Osteocyte (in vitro differentiated cells): ENCODE measurements around the gene KRTCAP3. TPM values are rescaled to one million over a fixed set of nuclear protein-coding genes. Genes with fewer than 3 reads are reported as not detected.

Experiments
- DNase-seq: peaks from one replicate; pipeline ENCODE4 v3.0.0; 2021; ENCODE audit warnings: mixed read lengths; ENCODE audit not compliant: unreplicated experiment; ENCODE audit errors: extremely low spot score
- H3K27ac Mint-ChIP-seq: one replicate; pipeline ENCODE4 v1.8.0; 2021; ENCODE audit warnings: mild to moderate bottlenecking, mixed read lengths; ENCODE audit not compliant: unreplicated experiment
- H3K27me3 Mint-ChIP-seq: one replicate; pipeline ENCODE4 v1.8.0; 2021; ENCODE audit warnings: mixed read lengths; ENCODE audit not compliant: unreplicated experiment
- H3K36me3 Mint-ChIP-seq: one replicate; pipeline ENCODE4 v1.8.0; 2021; ENCODE audit warnings: mixed read lengths; ENCODE audit not compliant: unreplicated experiment
- H3K4me1 Mint-ChIP-seq: one replicate; pipeline ENCODE4 v1.8.0; 2021; ENCODE audit warnings: mixed read lengths; ENCODE audit not compliant: unreplicated experiment
- H3K4me3 Mint-ChIP-seq: one replicate; pipeline ENCODE4 v1.8.0; 2021; ENCODE audit warnings: mild to moderate bottlenecking, moderate library complexity, mixed read lengths; ENCODE audit not compliant: unreplicated experiment
- H3K9me3 Mint-ChIP-seq: one replicate; pipeline ENCODE4 v1.8.0; 2021; ENCODE audit warnings: mixed read lengths; ENCODE audit not compliant: unreplicated experiment
- CTCF ChIP-seq: fragments of 200-600 bp; sonication (generic); IDR thresholded peaks from 2 replicates; pipeline ENCODE4 v1.5.0; 2021; ENCODE audit warnings: antibody characterized with exemption, mild to moderate bottlenecking, moderate library complexity
- total RNA-seq: library from RNA; stranded (reverse); gene quantifications from 2 replicates; pipeline ENCODE4 v1.2.1, GENCODE V29; 2021

Gene KRTCAP3
- total RNA-seq, 1 donor from 2014 or later: 2.3 TPM

GRCh38 chr2:27407798-27408491 is 34.2 kb upstream of the KRTCAP3 start:
- Mint-ChIP-seq H3K27me3 (no peaks in the 10 kb centered on the region), H3K9me3 (no peaks in the 10 kb centered on the region), H3K27ac (peak overlapping the region; percentile 88), H3K4me3 (peak overlapping the region; percentile 89), H3K4me1 (peaks cover 30% of the 10 kb centered on the region), H3K36me3 (peaks cover 4% of the 10 kb centered on the region)
- DNase-seq: no peak
- peak; percentile 63 for TF ChIP-seq CTCF

- no peak for DNase-seq
- peak overlapping the region; percentile 88 for H3K27ac Mint-ChIP-seq
- H3K36me3 Mint-ChIP-seq: peaks cover 4% of the 10 kb centered on the region
- H3K4me1 Mint-ChIP-seq: peaks cover 29% of the 10 kb centered on the region
- no peak for TF ChIP-seq CTCF
- H3K27me3 Mint-ChIP-seq: no peaks in the 10 kb centered on the region
- no peaks in the 10 kb centered on the region for H3K9me3 Mint-ChIP-seq
- H3K4me3 Mint-ChIP-seq: peak overlapping the region; percentile 89
Observed at GRCh38 chr2:27408601-27409320, 33.4 kb upstream of the KRTCAP3 start.

- DNase-seq: peak; percentile 98
- peak within 1 kb of the TSS; percentile 89 for H3K4me3 Mint-ChIP-seq
- H3K4me1 Mint-ChIP-seq: peaks cover 29% of the 10 kb centered on the region
- H3K27ac Mint-ChIP-seq: peak within 1 kb of the TSS; percentile 92
- TF ChIP-seq CTCF: no peak
- H3K27me3 Mint-ChIP-seq: no peaks in the 10 kb centered on the region
- no peaks in the 10 kb centered on the region for H3K9me3 Mint-ChIP-seq
- peaks cover 4% of the 10 kb centered on the region for H3K36me3 Mint-ChIP-seq
Observed at GRCh38 chr2:27409321-27410073, 32.7 kb upstream of the KRTCAP3 start, which contains the start of gene PPM1G. PPM1G (minus strand) TSS chr2:27409591; CDS start chr2:27409422, 169 bp downstream.

GRCh38 chr2:27412419-27413152 is 29.6 kb upstream of the KRTCAP3 start:
- no peak for TF ChIP-seq CTCF
- Mint-ChIP-seq H3K9me3 (no peaks in the 10 kb centered on the region), H3K27ac (no peak overlapping the region), H3K4me1 (peaks cover 18% of the 10 kb centered on the region), H3K4me3 (no peak overlapping the region), H3K36me3 (no peaks in the 10 kb centered on the region), H3K27me3 (no peaks in the 10 kb centered on the region)
- no peak for DNase-seq
